Keratinocyte (primary cell): ENCODE results near the gene ANKRD13A. TPM values are rescaled to one million over a fixed set of nuclear protein-coding genes. Genes with fewer than 3 reads are reported as not detected.
A peak's percentile ranks its signal among the peaks of the same experiment; 100 is the strongest.

Experiments
- DNase-seq: peaks from one replicate; pipeline ENCODE4 v3.0.0-alpha.2; 2011; ENCODE audit warnings: low read depth, missing footprints, low spot score
- FAIRE-seq: peaks from 2 replicates; lab custom pipeline; 2011; peaks lifted over from hg19 to GRCh38; lab: Jason Lieb, UNC
- H2AFZ ChIP-seq: 2 replicates; pipeline ENCODE4 v1.6.0; 2012; ENCODE audit warnings: low read length, control low read depth, inconsistent platforms; ENCODE audit not compliant: control insufficient read depth
- H3K27ac ChIP-seq: 2 replicates; pipeline ENCODE4 v1.5.1; 2011; ENCODE audit warnings: low read length; ENCODE audit not compliant: control insufficient read depth, insufficient read depth
- H3K27me3 ChIP-seq: 3 replicates; pipeline ENCODE4 v1.6.0; 2011; ENCODE audit warnings: low read length; ENCODE audit not compliant: control insufficient read depth, insufficient read depth; ENCODE audit errors: extremely low read depth
- H3K36me3 ChIP-seq, 2 experiments: 2 replicates in 1 of 2; 3 replicates in 1 of 2; pipeline ENCODE4 v1.5.1; 2011; ENCODE audit warnings: low read length in 2 of 2, mild to moderate bottlenecking in 1 of 2; ENCODE audit not compliant: control insufficient read depth in 2 of 2, insufficient read depth in 2 of 2; ENCODE audit errors: extremely low read depth in 1 of 2
- H3K4me1 ChIP-seq: 3 replicates; pipeline ENCODE4 v1.5.1; 2011; ENCODE audit warnings: low read length; ENCODE audit not compliant: control insufficient read depth, insufficient read depth; ENCODE audit errors: extremely low read depth
- H3K4me2 ChIP-seq: 3 replicates; pipeline ENCODE4 v1.6.0; 2011; ENCODE audit warnings: low read depth, low read length; ENCODE audit not compliant: control insufficient read depth, insufficient read depth; ENCODE audit errors: extremely low read depth
- H3K4me3 ChIP-seq, 3 experiments: fragments of 200-600 bp in 1 of 3; sonication (generic) in 1 of 3; 2 replicates in 2 of 3; 3 replicates in 1 of 3; pipeline ENCODE4 v1.5.1; 2011 to 2016; ENCODE audit warnings: low read length in 3 of 3, mild to moderate bottlenecking in 3 of 3, control low read depth in 2 of 3, inconsistent platforms in 1 of 3, low read depth in 1 of 3, mixed read lengths in 1 of 3, mixed run types in 1 of 3, moderate library complexity in 1 of 3; ENCODE audit not compliant: control insufficient read depth in 2 of 3, insufficient read depth in 2 of 3; ENCODE audit errors: extremely low read depth in 1 of 3
- H3K79me2 ChIP-seq: 2 replicates; pipeline ENCODE4 v1.6.0; 2012; ENCODE audit warnings: low read length; ENCODE audit not compliant: control insufficient read depth, insufficient read depth
- H3K9ac ChIP-seq: 3 replicates; pipeline ENCODE4 v1.6.0; 2011; ENCODE audit warnings: low read length; ENCODE audit not compliant: control insufficient read depth, insufficient read depth; ENCODE audit errors: extremely low read depth
- H3K9me1 ChIP-seq: 3 replicates; pipeline ENCODE4 v1.6.0; 2011; ENCODE audit warnings: low read length; ENCODE audit not compliant: control insufficient read depth, insufficient read depth; ENCODE audit errors: extremely low read depth
- H3K9me3 ChIP-seq: 2 replicates; pipeline ENCODE4 v1.5.1; 2012; ENCODE audit warnings: low read depth, low read length; ENCODE audit not compliant: control insufficient read depth
- H4K20me1 ChIP-seq: 3 replicates; pipeline ENCODE4 v1.6.0; 2011; ENCODE audit warnings: low read length; ENCODE audit not compliant: control insufficient read depth, insufficient read depth; ENCODE audit errors: extremely low read depth
- EZH2 ChIP-seq: IDR thresholded peaks from one replicate; pipeline ENCODE4 v1.6.1; 2012; ENCODE audit warnings: inconsistent platforms, mild to moderate bottlenecking, low read length, moderate library complexity
- dilution Hi-C: fragments of 300-500 bp; cut with MboI; formaldehyde crosslinking; loops from one replicate; pipeline ENCODE4 v1.7.0; 2020; ENCODE audit warnings: low sequenced_read_pairs; ENCODE audit not compliant: extremely low pct_ligation_motif_present
- polyA plus RNA-seq, 5 experiments: library from polyadenylated mRNA; depleted of rRNA in 3 of 5; stranded (reverse) in 3 of 5; stranded (forward) in 1 of 5; unstranded in 1 of 5; fragments of >200 nt; gene quantifications; 1 replicate in 1 of 5; 2 replicates in 3 of 5; 3 replicates in 1 of 5; pipeline versions ENCODE4 v1.2.1 to v1.2.3, GENCODE V29; 2011 to 2012; ENCODE audit warnings: missing spikeins in 2 of 5, low read depth in 1 of 5, low replicate concordance in 1 of 5
- TF ChIP-seq, protein P1 (sequence below), 3 experiments: IDR thresholded peaks in 1 of 3; conservative IDR thresholded peaks in 1 of 3; optimal IDR thresholded peaks in 1 of 3; 2 replicates in 2 of 3; 3 replicates in 1 of 3; pipeline versions ENCODE3 to v1.5.1; 2011; ENCODE audit warnings: low read length in 3 of 3, mild to moderate bottlenecking in 3 of 3, moderate library complexity in 2 of 3, control low read depth in 1 of 3, inconsistent platforms in 1 of 3; ENCODE audit not compliant: insufficient read depth in 2 of 3; ENCODE audit errors: extremely low read depth in 1 of 3

Gene ANKRD13A
- polyA plus RNA-seq, 1 donor (not counting 4 experiments of a cell fraction or from before 2014, with no cell fraction given) = 73.1 TPM

DNA sequence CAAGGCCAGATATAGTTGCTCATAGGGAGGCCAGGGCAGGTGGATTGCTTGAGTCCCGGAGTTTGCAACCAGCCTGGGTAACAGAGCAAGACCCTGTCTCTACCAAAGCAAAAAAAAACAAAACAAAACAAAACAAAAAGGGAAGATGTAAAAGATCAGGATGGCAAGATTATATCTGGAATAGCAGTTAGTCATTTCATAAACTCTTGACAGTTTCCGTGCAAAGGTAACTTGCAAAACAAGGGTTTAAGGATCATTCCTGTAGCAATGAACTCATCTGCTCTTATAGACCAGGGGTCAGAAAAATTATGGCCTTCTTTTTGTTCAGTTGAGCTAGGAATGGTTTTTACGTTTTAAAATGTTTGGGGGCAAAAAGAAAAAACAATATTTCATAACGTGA lies 32.7 kb upstream of the ANKRD13A start:
- Histone ChIP-seq H3K4me2 (no peak overlapping the region), H3K36me3 (peaks cover 11 to 27% of the 10 kb centered on the region in 2 experiments), H2AFZ (no peak overlapping the region), H3K79me2 (no peaks in the 10 kb centered on the region), H3K4me3 (no peak overlapping the region), H3K27ac (no peak overlapping the region), H3K9me1 (no peaks in the 10 kb centered on the region), H3K9me3 (no peaks in the 10 kb centered on the region), H4K20me1 (no peaks in the 10 kb centered on the region), H3K4me1 (no peaks in the 10 kb centered on the region), H3K27me3 (no peaks in the 10 kb centered on the region), H3K9ac (no peak overlapping the region)
- TF ChIP-seq, protein P1, sequence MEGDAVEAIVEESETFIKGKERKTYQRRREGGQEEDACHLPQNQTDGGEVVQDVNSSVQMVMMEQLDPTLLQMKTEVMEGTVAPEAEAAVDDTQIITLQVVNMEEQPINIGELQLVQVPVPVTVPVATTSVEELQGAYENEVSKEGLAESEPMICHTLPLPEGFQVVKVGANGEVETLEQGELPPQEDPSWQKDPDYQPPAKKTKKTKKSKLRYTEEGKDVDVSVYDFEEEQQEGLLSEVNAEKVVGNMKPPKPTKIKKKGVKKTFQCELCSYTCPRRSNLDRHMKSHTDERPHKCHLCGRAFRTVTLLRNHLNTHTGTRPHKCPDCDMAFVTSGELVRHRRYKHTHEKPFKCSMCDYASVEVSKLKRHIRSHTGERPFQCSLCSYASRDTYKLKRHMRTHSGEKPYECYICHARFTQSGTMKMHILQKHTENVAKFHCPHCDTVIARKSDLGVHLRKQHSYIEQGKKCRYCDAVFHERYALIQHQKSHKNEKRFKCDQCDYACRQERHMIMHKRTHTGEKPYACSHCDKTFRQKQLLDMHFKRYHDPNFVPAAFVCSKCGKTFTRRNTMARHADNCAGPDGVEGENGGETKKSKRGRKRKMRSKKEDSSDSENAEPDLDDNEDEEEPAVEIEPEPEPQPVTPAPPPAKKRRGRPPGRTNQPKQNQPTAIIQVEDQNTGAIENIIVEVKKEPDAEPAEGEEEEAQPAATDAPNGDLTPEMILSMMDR (optimal IDR thresholded peaks at IDR 0.05 in 1 of 3, IDR thresholded peaks at IDR 0.05 in 1 of 3, conservative IDR thresholded peaks at IDR 0.05 in 1 of 3; ENCODE audit: extremely low read depth in 1 of 3, insufficient read depth in 2 of 3, low read length in 3 of 3) = no peak
- TF ChIP-seq EZH2 = no peak
- DNase-seq (no peak), FAIRE-seq (no peak)
- dilution Hi-C loops = no loop called here

DNA sequence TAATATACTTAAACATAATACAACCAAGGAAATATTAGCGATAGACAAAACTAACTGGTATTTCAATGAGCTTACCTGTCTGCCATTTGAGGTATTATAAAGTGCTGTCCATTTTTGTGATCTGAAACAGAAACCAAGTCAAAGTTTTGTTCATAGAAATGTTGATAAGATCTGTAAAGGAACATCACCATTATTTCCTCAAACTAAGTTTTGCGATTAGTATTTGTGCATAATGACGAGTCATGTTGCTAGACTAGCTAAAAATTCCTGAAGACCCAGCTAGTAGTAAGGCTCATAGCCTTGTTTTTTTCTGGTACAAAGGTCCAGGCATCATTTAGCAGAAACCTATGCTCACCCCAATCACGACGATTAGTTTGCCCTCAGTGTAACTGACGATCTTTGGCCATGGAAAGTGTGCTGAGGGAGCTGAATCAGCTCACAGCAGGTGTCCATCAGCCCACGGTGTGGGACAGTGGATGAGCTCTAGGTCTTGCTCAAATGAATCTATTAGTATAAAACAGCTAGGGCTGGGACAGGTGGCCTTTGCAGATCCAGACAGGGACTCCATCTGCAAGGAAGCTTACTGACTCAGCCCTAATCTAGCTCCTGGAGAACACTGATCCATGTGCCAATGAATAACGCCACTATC lies 31.7 kb upstream of the ANKRD13A start:
- Histone ChIP-seq H3K27ac (no peak overlapping the region), H3K36me3 (peaks cover 11 to 31% of the 10 kb centered on the region in 2 experiments), H3K9me3 (no peaks in the 10 kb centered on the region), H3K4me3 (no peak overlapping the region), H2AFZ (no peak overlapping the region), H3K27me3 (no peaks in the 10 kb centered on the region), H3K4me1 (no peaks in the 10 kb centered on the region), H3K9me1 (no peaks in the 10 kb centered on the region), H3K4me2 (no peak overlapping the region), H3K79me2 (no peaks in the 10 kb centered on the region), H4K20me1 (no peaks in the 10 kb centered on the region), H3K9ac (no peak overlapping the region)
- no peak for TF ChIP-seq EZH2
- FAIRE-seq = peak; percentile 48
- DNase-seq = no peak
- dilution Hi-C loops = no loop called here

DNA sequence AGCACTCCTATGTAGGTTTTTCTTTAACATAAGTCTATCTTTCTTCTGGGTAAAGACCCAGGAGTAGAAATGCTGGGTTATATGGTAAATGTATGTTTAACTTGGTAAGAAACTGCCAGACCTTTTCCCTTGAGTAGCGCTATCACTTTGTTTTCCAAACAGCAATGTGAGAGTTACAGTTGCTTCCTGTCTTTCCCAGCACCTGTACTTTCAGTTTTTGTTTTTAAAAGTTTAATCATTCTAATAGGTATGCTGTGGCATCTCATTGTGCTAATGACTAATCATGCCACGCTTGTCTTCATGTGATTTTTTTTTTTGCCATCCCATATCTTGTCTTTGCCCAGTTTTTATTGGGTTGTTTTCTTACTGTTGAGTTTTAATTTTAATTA lies 31.2 kb upstream of the ANKRD13A start:
- Histone ChIP-seq H3K9ac (no peak overlapping the region), H3K79me2 (no peaks in the 10 kb centered on the region), H2AFZ (no peak overlapping the region), H3K4me2 (no peak overlapping the region), H3K27ac (no peak overlapping the region), H4K20me1 (no peaks in the 10 kb centered on the region), H3K27me3 (no peaks in the 10 kb centered on the region), H3K4me3 (no peak overlapping the region), H3K9me3 (no peaks in the 10 kb centered on the region), H3K9me1 (no peaks in the 10 kb centered on the region), H3K36me3 (peaks cover 11 to 31% of the 10 kb centered on the region in 2 experiments), H3K4me1 (no peaks in the 10 kb centered on the region)
- DNase-seq (no peak), FAIRE-seq (no peak)
- TF ChIP-seq, protein P1 (optimal IDR thresholded peaks at IDR 0.05 in 1 of 3, IDR thresholded peaks at IDR 0.05 in 1 of 3, conservative IDR thresholded peaks at IDR 0.05 in 1 of 3; ENCODE audit: extremely low read depth in 1 of 3, insufficient read depth in 2 of 3, low read length in 3 of 3) = no peak
- dilution Hi-C loops = no loop called here
